SKM-1 treated with dmso at 0.1 percent for 144 hours (cell line): ENCODE data around the gene NLRX1.
"Not testable (repeated sequence)": the region's sequence is repeated elsewhere in the genome, so short reads cannot be mapped to it uniquely, and the experiment has no call there.

Experiments
- DNase-seq: peaks from one replicate; lab custom pipeline; 2025; ENCODE audit not compliant: unreplicated experiment; lab: John Stamatoyannopoulos, UW

The NLRX1 gene

GRCh38 chr11:119168471-119169281, at the start of gene NLRX1:
NLRX1 (plus strand) TSS chr11:119168725; CDS start chr11:119171404, 2,679 bp downstream.
- peak; percentile 81 for DNase-seq

- DNase-seq, result no peak
Measured at GRCh38 chr11:119118946-119119345, 49.6 kb upstream of the NLRX1 start.

- no peak for DNase-seq
Measured at GRCh38 chr11:119120639-119121007, 47.9 kb upstream of the NLRX1 start.

- peak; percentile 99 for DNase-seq
Measured at GRCh38 chr11:119121008-119121810, 47.3 kb upstream of the NLRX1 start, which contains the start of gene HINFP. HINFP (plus strand) TSS chr11:119121580; CDS start chr11:119126945, 5,365 bp downstream.

- DNase-seq, result no peak
Measured at GRCh38 chr11:119121811-119122124, 46.8 kb upstream of the NLRX1 start.

- DNase-seq, result no peak
Measured at GRCh38 chr11:119125821-119126220, 42.7 kb upstream of the NLRX1 start.

GRCh38 chr11:119126675-119127268, 41.8 kb upstream of the NLRX1 start:
- no peak for DNase-seq

- no peak for DNase-seq
Measured at GRCh38 chr11:119130662-119131061, 37.9 kb upstream of the NLRX1 start.

GRCh38 chr11:119134389-119134978, 34.0 kb upstream of the NLRX1 start:
- peak; percentile 47 for DNase-seq

GRCh38 chr11:119139276-119139675, 29.2 kb upstream of the NLRX1 start:
- DNase-seq, result not testable (repeated sequence)

GRCh38 chr11:119144825-119145486, 23.6 kb upstream of the NLRX1 start:
- DNase-seq, result peak; percentile 70

GRCh38 chr11:119145551-119145950, 23.0 kb upstream of the NLRX1 start:
- no peak for DNase-seq

GRCh38 chr11:119147604-119148333, 20.8 kb upstream of the NLRX1 start:
- DNase-seq, result no peak

- DNase-seq, result no peak
Measured at GRCh38 chr11:119148720-119149017, 19.9 kb upstream of the NLRX1 start.

GRCh38 chr11:119149018-119149785, 19.3 kb upstream of the NLRX1 start, which contains the start of gene ABCG4:
ABCG4 (plus strand) TSS chr11:119149052; CDS start chr11:119149966, 914 bp downstream.
- DNase-seq, result no peak

GRCh38 chr11:119149786-119150275, 18.7 kb upstream of the NLRX1 start:
- no peak for DNase-seq

- DNase-seq, result no peak
Measured at GRCh38 chr11:119152043-119152442, 16.5 kb upstream of the NLRX1 start.

GRCh38 chr11:119152604-119153003, 15.9 kb upstream of the NLRX1 start:
- DNase-seq, result no peak

- DNase-seq, result no peak
Measured at GRCh38 chr11:119153049-119153818, 15.3 kb upstream of the NLRX1 start.
